Mucosa of rectum (tissue), 2 donors: ENCODE data around the gene ALX4.

Experiments used
- H3K27ac ChIP-seq, 2 donors: one replicate each; pipeline ENCODE4 v1.7.0; 2013; ENCODE audit warnings: inconsistent platforms in 2 of 2, low read depth in 2 of 2, low read length in 2 of 2
- H3K27me3 ChIP-seq, 2 donors: one replicate each; pipeline ENCODE4 v1.7.0; 2013; ENCODE audit warnings: low read length in 2 of 2; ENCODE audit not compliant: control insufficient read depth in 2 of 2, insufficient read depth in 2 of 2
- H3K36me3 ChIP-seq, 2 donors: one replicate each; pipeline ENCODE4 v1.7.0; 2013; ENCODE audit warnings: low read length in 2 of 2; ENCODE audit not compliant: control insufficient read depth in 2 of 2, insufficient read depth in 2 of 2
- H3K4me1 ChIP-seq, 2 donors: one replicate each; pipeline ENCODE4 v1.7.0; 2013; ENCODE audit warnings: low read length in 2 of 2, mild to moderate bottlenecking in 1 of 2; ENCODE audit not compliant: control insufficient read depth in 2 of 2, insufficient read depth in 2 of 2
- H3K4me3 ChIP-seq, 2 donors: one replicate each; pipeline ENCODE4 v1.7.0; 2013; ENCODE audit warnings: low read length in 2 of 2
- H3K9ac ChIP-seq, 2 donors: one replicate each; pipeline ENCODE4 v1.7.0; 2013; ENCODE audit warnings: low read length in 2 of 2, low read depth in 1 of 2, mild to moderate bottlenecking in 1 of 2
- H3K9me3 ChIP-seq, 2 donors: one replicate each; pipeline ENCODE4 v1.7.0; 2013; ENCODE audit warnings: low read length in 2 of 2; ENCODE audit not compliant: control insufficient read depth in 2 of 2
- donor health status: healthy.
- donor health status: Normal muscosa, but diverticular disease.

Gene ALX4

DNA sequence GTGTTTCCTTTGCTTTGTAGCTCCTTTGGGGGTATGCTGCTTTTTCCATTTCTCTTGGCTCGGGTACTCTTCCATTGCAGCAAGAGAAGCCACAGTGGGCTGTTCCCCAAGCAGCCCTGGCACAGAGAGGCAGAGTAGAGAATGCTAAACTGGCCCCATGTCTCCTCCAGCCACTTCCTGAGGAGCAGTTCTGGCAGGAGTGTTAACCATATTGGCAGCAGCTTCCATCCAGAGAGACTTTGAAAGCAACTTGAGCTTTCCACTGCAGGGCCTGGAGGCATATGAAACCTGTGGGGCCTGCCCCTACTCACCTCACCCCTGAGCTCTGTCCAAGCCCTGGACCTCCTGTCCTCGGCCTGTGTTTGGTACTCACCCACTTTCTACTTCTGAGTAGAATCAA is 61.8 kb downstream of the ALX4 start:
- Histone ChIP-seq H3K4me3 (no peak overlapping the region), H3K4me1 (no peaks in the 10 kb centered on the region), H3K9ac (no peak overlapping the region), H3K27me3 (no peaks in the 10 kb centered on the region), H3K36me3 (peaks cover 0 to 5% of the 10 kb centered on the region in 2 donors), H3K27ac (no peak overlapping the region), H3K9me3 (peaks cover 5 to 8% of the 10 kb centered on the region in 2 donors)

DNA sequence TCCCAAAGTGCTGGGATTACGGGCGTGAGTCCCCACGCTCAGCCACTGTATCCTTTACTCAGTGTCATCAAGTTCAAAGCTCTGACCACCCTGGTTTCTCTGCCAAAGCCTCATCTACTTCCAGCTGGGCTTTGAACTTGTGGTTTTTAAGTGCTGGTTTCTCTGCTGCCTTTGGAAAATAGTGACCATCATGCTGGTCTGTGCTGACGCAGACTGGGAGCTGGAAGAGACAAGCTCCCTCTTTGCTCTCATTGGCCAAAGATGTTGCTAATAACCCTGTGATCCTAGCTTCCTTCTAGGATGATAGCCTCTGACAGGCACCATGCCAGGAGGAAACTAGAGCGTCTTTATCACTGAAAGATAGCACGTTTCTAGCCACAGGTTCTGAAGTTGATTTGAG is 62.4 kb downstream of the ALX4 start:
- Histone ChIP-seq H3K4me1 (no peaks in the 10 kb centered on the region), H3K4me3 (no peak overlapping the region), H3K9ac (no peak overlapping the region), H3K36me3 (peaks cover 0 to 5% of the 10 kb centered on the region in 2 donors), H3K27ac (no peak overlapping the region), H3K9me3 (peaks cover 0 to 6% of the 10 kb centered on the region in 2 donors), H3K27me3 (no peaks in the 10 kb centered on the region)

DNA sequence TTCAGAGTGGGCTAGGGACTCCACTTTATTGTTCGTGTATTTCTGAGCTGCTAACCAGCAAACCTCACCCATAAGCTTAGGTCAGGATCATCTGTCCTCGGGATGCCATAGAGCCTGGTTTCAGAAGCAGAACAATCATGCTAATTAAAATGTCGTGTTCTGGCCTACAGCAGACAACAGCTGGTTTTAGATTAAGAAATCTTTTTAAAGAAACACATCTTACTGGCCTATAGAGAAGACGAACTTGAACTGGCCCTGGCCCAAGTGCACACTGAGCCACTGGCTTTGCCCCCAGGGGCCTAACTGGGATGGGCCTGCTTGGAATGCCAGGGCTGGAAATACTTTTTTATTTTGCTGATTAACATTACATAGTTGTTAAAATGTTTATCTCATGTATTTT is 63.2 kb downstream of the ALX4 start:
- Histone ChIP-seq H3K27me3 (no peaks in the 10 kb centered on the region), H3K27ac (no peak overlapping the region), H3K4me1 (no peaks in the 10 kb centered on the region), H3K9ac (no peak overlapping the region), H3K9me3 (no peaks in the 10 kb centered on the region), H3K36me3 (peaks cover 0 to 5% of the 10 kb centered on the region in 2 donors), H3K4me3 (no peak overlapping the region)

GRCh38 chr11:44244639-44245310 is 65.2 kb downstream of the ALX4 start:
- H3K4me3 ChIP-seq: no peak overlapping the region
- no peaks in the 10 kb centered on the region for H3K27me3 ChIP-seq
- peaks cover 0 to 8% of the 10 kb centered on the region in 2 donors for H3K36me3 ChIP-seq
- no peak overlapping the region for H3K9ac ChIP-seq
- no peaks in the 10 kb centered on the region for H3K9me3 ChIP-seq
- H3K4me1 ChIP-seq: no peaks in the 10 kb centered on the region
- no peak overlapping the region for H3K27ac ChIP-seq

GRCh38 chr11:44243595-44244343 is 66.2 kb downstream of the ALX4 start:
- Histone ChIP-seq H3K36me3 (peaks cover 0 to 8% of the 10 kb centered on the region in 2 donors), H3K27ac (no peak overlapping the region), H3K27me3 (no peaks in the 10 kb centered on the region), H3K9me3 (no peaks in the 10 kb centered on the region), H3K4me3 (no peak overlapping the region), H3K9ac (no peak overlapping the region), H3K4me1 (no peaks in the 10 kb centered on the region)

GRCh38 chr11:44243086-44243485 is 66.9 kb downstream of the ALX4 start:
- Histone ChIP-seq H3K27ac (no peak overlapping the region), H3K27me3 (no peaks in the 10 kb centered on the region), H3K9ac (no peak overlapping the region), H3K36me3 (peaks cover 0 to 8% of the 10 kb centered on the region in 2 donors), H3K4me3 (no peak overlapping the region), H3K9me3 (no peaks in the 10 kb centered on the region), H3K4me1 (no peaks in the 10 kb centered on the region)

GRCh38 chr11:44241851-44242250 is 68.1 kb downstream of the ALX4 start:
- no peaks in the 10 kb centered on the region for H3K4me1 ChIP-seq
- peaks cover 4 to 8% of the 10 kb centered on the region in 2 donors for H3K36me3 ChIP-seq
- no peak overlapping the region for H3K9ac ChIP-seq
- H3K27me3 ChIP-seq: no peaks in the 10 kb centered on the region
- H3K4me3 ChIP-seq: no peak overlapping the region
- no peaks in the 10 kb centered on the region for H3K9me3 ChIP-seq
- H3K27ac ChIP-seq: no peak overlapping the region

DNA sequence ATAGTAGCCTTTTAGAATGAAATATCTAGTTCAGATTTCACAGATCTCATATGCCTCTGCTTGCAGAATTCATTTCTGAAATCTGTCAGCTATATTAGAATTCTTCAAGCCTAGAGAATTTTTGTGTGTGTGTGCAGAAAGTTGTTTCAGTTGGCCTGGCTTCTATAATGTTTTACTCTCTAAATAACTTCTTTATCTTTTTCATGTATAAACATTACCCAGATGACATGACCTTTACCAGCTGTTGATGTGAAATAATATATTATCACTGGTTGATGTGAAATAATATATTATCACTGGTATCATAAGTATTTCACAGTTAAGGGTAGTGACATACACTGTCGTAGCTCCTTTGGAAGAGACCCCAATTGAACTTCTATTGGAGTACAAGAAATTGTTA is 72.8 kb downstream of the ALX4 start:
- Histone ChIP-seq H3K9me3 (no peaks in the 10 kb centered on the region), H3K4me3 (no peak overlapping the region), H3K27ac (no peak overlapping the region), H3K36me3 (peaks cover 6 to 15% of the 10 kb centered on the region in 2 donors), H3K4me1 (no peaks in the 10 kb centered on the region), H3K9ac (no peak overlapping the region), H3K27me3 (no peaks in the 10 kb centered on the region)

DNA sequence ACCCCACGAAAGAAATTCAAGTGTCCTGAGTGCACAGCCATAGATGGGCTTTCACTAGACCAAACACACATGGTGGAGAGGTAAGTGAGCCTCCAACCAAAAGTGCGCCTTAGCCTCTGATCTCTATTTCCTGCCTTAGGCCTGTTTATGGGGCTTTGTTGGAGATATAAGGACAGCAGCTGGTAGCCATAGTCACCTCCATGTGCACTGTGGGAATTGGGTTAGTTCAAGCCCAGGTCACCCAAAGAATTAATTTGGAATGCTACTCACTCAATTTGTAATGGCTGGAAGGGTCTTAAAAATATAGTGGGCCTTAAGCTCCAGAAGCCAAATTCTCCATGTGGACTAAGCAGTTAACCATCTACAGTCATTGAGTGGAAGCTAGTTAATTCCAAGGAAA is 73.6 kb downstream of the ALX4 start:
- Histone ChIP-seq H3K9ac (no peak overlapping the region), H3K27ac (no peak overlapping the region), H3K9me3 (no peaks in the 10 kb centered on the region), H3K36me3 (peaks cover 6 to 15% of the 10 kb centered on the region in 2 donors), H3K4me3 (no peak overlapping the region), H3K4me1 (no peaks in the 10 kb centered on the region), H3K27me3 (no peaks in the 10 kb centered on the region)

GRCh38 chr11:44235765-44236201 is 74.2 kb downstream of the ALX4 start:
- no peaks in the 10 kb centered on the region for H3K4me1 ChIP-seq
- no peak overlapping the region for H3K4me3 ChIP-seq
- H3K27me3 ChIP-seq: no peaks in the 10 kb centered on the region
- H3K27ac ChIP-seq: no peak overlapping the region
- no peak overlapping the region for H3K9ac ChIP-seq
- H3K9me3 ChIP-seq: no peaks in the 10 kb centered on the region
- H3K36me3 ChIP-seq: peaks cover 6 to 15% of the 10 kb centered on the region in 2 donors
